Stimulated activated CD8-positive, alpha-beta memory T cell treated with anti-CD3 and anti-CD28 coated beads, Interleukin-7, amount 100 ng/mL, for 48 hours (primary cell): ENCODE data around the gene RETN.

Experiments
- DNase-seq, 2 donors: peaks; one replicate each; pipeline ENCODE4 v3.0.0-alpha.2; 2020; ENCODE audit warnings: low read depth in 1 of 2; ENCODE audit errors: extremely low read depth in 1 of 2

Gene RETN

GRCh38 chr19:7657131-7657751 lies 11.6 kb upstream of the RETN start:
- peak in 1 of 2 donors; percentile 51 for DNase-seq

GRCh38 chr19:7658219-7658686 lies 10.6 kb upstream of the RETN start:
- peak in 1 of 2 donors; percentile 35 for DNase-seq

- DNase-seq = no peak
Observed at GRCh38 chr19:7661744-7662538, 6.9 kb upstream of the RETN start.

GRCh38 chr19:7662657-7663056 lies 6.2 kb upstream of the RETN start:
- no peak for DNase-seq

GRCh38 chr19:7663706-7664105 lies 5.1 kb upstream of the RETN start:
- DNase-seq = no peak

GRCh38 chr19:7665076-7665475 lies 3.8 kb upstream of the RETN start:
- DNase-seq = no peak

GRCh38 chr19:7669641-7670040 lies 792 bp downstream of the RETN start:
- DNase-seq = no peak

- no peak for DNase-seq
Observed at GRCh38 chr19:7670150-7670783, 1.4 kb downstream of the RETN start.

- DNase-seq = no peak
Observed at GRCh38 chr19:7670790-7671189, 1.9 kb downstream of the RETN start.

GRCh38 chr19:7672522-7672921 lies 3.7 kb downstream of the RETN start:
- no peak for DNase-seq

- DNase-seq = no peak
Observed at GRCh38 chr19:7674010-7675005, 5.5 kb downstream of the RETN start.

GRCh38 chr19:7676376-7676775 lies 7.5 kb downstream of the RETN start:
- no peak for DNase-seq

GRCh38 chr19:7676854-7677253 lies 8.0 kb downstream of the RETN start, which contains the start of gene MCEMP1:
MCEMP1 (plus strand) TSS chr19:7677090; CDS start chr19:7677121, 31 bp downstream.
- no peak for DNase-seq

GRCh38 chr19:7677669-7678311 lies 8.9 kb downstream of the RETN start:
- DNase-seq = no peak

GRCh38 chr19:7678971-7679751 lies 10.3 kb downstream of the RETN start:
- peak in 1 of 2 donors; percentile 67 for DNase-seq

GRCh38 chr19:7679771-7680605 lies 11.1 kb downstream of the RETN start:
- no peak for DNase-seq

- peak; percentile 60 to 75 for DNase-seq
Observed at GRCh38 chr19:7680606-7681339, 11.9 kb downstream of the RETN start, which contains the start of gene TRAPPC5. TRAPPC5 (plus strand) TSS chr19:7680833; CDS start chr19:7682254, 1,421 bp downstream.
